Activated naive CD4-positive, alpha-beta T cell (primary cell): Measurements from ENCODE around the gene CHN2.

Experiments
- DNase-seq, 4 experiments: peaks; one replicate each; lab custom pipeline; 2025; lab: John Stamatoyannopoulos, UW

Gene CHN2

GRCh38 chr7:29335188-29336083 lies 140.9 kb downstream of the CHN2 start:
- DNase-seq, result no peak

- DNase-seq, result no peak
These were observed 143.1 kb downstream of the CHN2 start for GRCh38 chr7:29337546-29338116.

- no peak for DNase-seq
These were observed 146.1 kb downstream of the CHN2 start for GRCh38 chr7:29340696-29341095.

- no peak for DNase-seq
These were observed 146.6 kb downstream of the CHN2 start for GRCh38 chr7:29341156-29341555.

GRCh38 chr7:29342761-29343160 lies 148.2 kb downstream of the CHN2 start:
- no peak for DNase-seq

GRCh38 chr7:29343399-29343798 lies 148.8 kb downstream of the CHN2 start:
- DNase-seq, result no peak

GRCh38 chr7:29344334-29344978 lies 149.9 kb downstream of the CHN2 start:
- DNase-seq, result no peak

- DNase-seq, result no peak
These were observed 151.0 kb downstream of the CHN2 start for GRCh38 chr7:29345590-29345989.

GRCh38 chr7:29346231-29346978 lies 151.8 kb downstream of the CHN2 start:
- DNase-seq, result no peak

- DNase-seq, result no peak
These were observed 154.8 kb downstream of the CHN2 start for GRCh38 chr7:29349362-29349761.

- no peak for DNase-seq
These were observed 155.8 kb downstream of the CHN2 start for GRCh38 chr7:29350351-29350750.

- no peak for DNase-seq
These were observed 157.5 kb downstream of the CHN2 start for GRCh38 chr7:29352041-29352440.

- DNase-seq, result no peak
These were observed 159.2 kb downstream of the CHN2 start for GRCh38 chr7:29353810-29354209.

- DNase-seq, result no peak
These were observed 159.8 kb downstream of the CHN2 start for GRCh38 chr7:29354340-29354739.

- DNase-seq, result no peak
These were observed 160.8 kb downstream of the CHN2 start for GRCh38 chr7:29355388-29355787.

- no peak for DNase-seq
These were observed 162.1 kb downstream of the CHN2 start for GRCh38 chr7:29356631-29357030.

- no peak for DNase-seq
These were observed 165.0 kb downstream of the CHN2 start for GRCh38 chr7:29359482-29360093.

GRCh38 chr7:29360633-29361625 lies 166.4 kb downstream of the CHN2 start:
- no peak for DNase-seq

GRCh38 chr7:29362380-29362779 lies 167.8 kb downstream of the CHN2 start:
- no peak for DNase-seq

- no peak for DNase-seq
These were observed 169.3 kb downstream of the CHN2 start for GRCh38 chr7:29363636-29364425.
